Endothelial cell of umbilical vein (primary cell): ENCODE measurements around the gene CBFA2T3.

Experiments
- CTCF ChIP-seq, 2 donors: IDR thresholded peaks; 1 replicate in 1 of 2; 2 replicates in 1 of 2; pipeline ENCODE4 v1.5.1; 2011; ENCODE audit warnings: low read length in 2 of 2, mild to moderate bottlenecking in 2 of 2, moderate library complexity in 2 of 2, control low read depth in 1 of 2, inconsistent platforms in 1 of 2, low read depth in 1 of 2; ENCODE audit not compliant: insufficient read depth in 1 of 2; ENCODE audit errors: extremely low read depth in 1 of 2
- POLR2A ChIP-seq: IDR thresholded peaks from 2 replicates; pipeline ENCODE4 v1.6.1; 2012; ENCODE audit warnings: low read depth, mild to moderate bottlenecking, control low read depth, low read length

GRCh38 chr16:88957887-88958577 is 19.0 kb downstream of the CBFA2T3 start:
- TF ChIP-seq CTCF (IDR thresholded peaks at IDR 0.05; ENCODE audit: extremely low read depth in 1 of 2, insufficient read depth in 1 of 2, low read depth in 1 of 2, low read length in 2 of 2) (no peak), POLR2A (no peak)
